HL-60 (cell line): Measurements from ENCODE around the gene TPCN1.

ENCODE experiments used
- DNase-seq, 2 experiments: peaks; one replicate each; pipeline ENCODE4 v3.0.0-alpha.2; 2010 to 2020; ENCODE audit warnings: low read depth in 1 of 2, low spot score in 1 of 2
- H3K27ac ChIP-seq: fragments of 250-450 bp; sonication (Bioruptor Pico); replicated peaks from 2 replicates; pipeline ENCODE4 v1.5.1; 2020; ENCODE audit warnings: mild to moderate bottlenecking, moderate library complexity
- H3K27me3 ChIP-seq: fragments of 250-450 bp; sonication (Bioruptor Pico); 2 replicates; pipeline ENCODE4 v1.5.1; 2021; ENCODE audit warnings: mild to moderate bottlenecking, moderate library complexity; ENCODE audit not compliant: insufficient read depth, poor library complexity, severe bottlenecking
- H3K4me3 ChIP-seq: replicated peaks from 2 replicates; pipeline ENCODE4 v1.5.1; 2011; ENCODE audit warnings: mild to moderate bottlenecking, control low read depth, low read length; ENCODE audit not compliant: insufficient read depth
- CTCF ChIP-seq: IDR thresholded peaks from one replicate; pipeline ENCODE4 v1.5.1; 2011; ENCODE audit warnings: low read length, control low read depth, inconsistent platforms; ENCODE audit not compliant: insufficient read depth
- GABPA ChIP-seq: IDR thresholded peaks from 2 replicates; pipeline ENCODE4 v1.6.1; 2012; ENCODE audit warnings: low read depth
- POLR2AphosphoS5 ChIP-seq: IDR thresholded peaks from 2 replicates; pipeline ENCODE4 v1.6.1; 2012; ENCODE audit warnings: low read depth
- REST ChIP-seq: IDR thresholded peaks from 2 replicates; pipeline ENCODE4 v1.6.1; 2012; ENCODE audit warnings: low read depth; ENCODE audit not compliant: insufficient replicate concordance
- SPI1 ChIP-seq: IDR thresholded peaks from 2 replicates; pipeline ENCODE4 v1.6.1; 2012; ENCODE audit warnings: low read depth, mild to moderate bottlenecking, borderline replicate concordance

The TPCN1 gene

GRCh38 chr12:113291586-113291985 lies 70.3 kb downstream of the TPCN1 start:
- H3K27ac ChIP-seq = no peak overlapping the region

GRCh38 chr12:113292091-113292490 lies 70.8 kb downstream of the TPCN1 start:
- no peak for DNase-seq
- no peak overlapping the region for H3K4me3 ChIP-seq
- no peak overlapping the region for H3K27ac ChIP-seq
- H3K27me3 ChIP-seq = no peaks in the 10 kb centered on the region
- no peak for TF ChIP-seq SPI1
- TF ChIP-seq POLR2AphosphoS5 = no peak
- no peak for TF ChIP-seq REST
- TF ChIP-seq GABPA = no peak
- no peak for TF ChIP-seq CTCF

More at GRCh38 chr12:113291586-113291985, 70.3 kb downstream of the TPCN1 start:
- Histone ChIP-seq H3K27me3 (no peaks in the 10 kb centered on the region), H3K4me3 (no peak overlapping the region)
- DNase-seq = no peak
- TF ChIP-seq POLR2AphosphoS5 (no peak), REST (no peak), SPI1 (no peak), CTCF (no peak), GABPA (no peak)

GRCh38 chr12:113292547-113292946 lies 71.3 kb downstream of the TPCN1 start:
- Histone ChIP-seq H3K4me3 (no peak overlapping the region), H3K27me3 (no peaks in the 10 kb centered on the region), H3K27ac (no peak overlapping the region)
- DNase-seq = no peak
- no peak for TF ChIP-seq REST
- TF ChIP-seq SPI1 = no peak
- no peak for TF ChIP-seq GABPA
- no peak for TF ChIP-seq CTCF
- no peak for TF ChIP-seq POLR2AphosphoS5
